Skeletal muscle satellite cell (primary cell): ENCODE data around the gene GSS.

Experiments
- H3K27me3 ChIP-seq: 2 replicates; pipeline ENCODE4 v1.7.0; 2013; ENCODE audit warnings: low read length; ENCODE audit not compliant: control insufficient read depth, insufficient read depth
- H3K36me3 ChIP-seq: 2 replicates; pipeline ENCODE4 v1.7.0; 2013; ENCODE audit warnings: mild to moderate bottlenecking, control low read depth, low read length; ENCODE audit not compliant: insufficient read depth
- H3K4me1 ChIP-seq: 2 replicates; pipeline ENCODE4 v1.7.0; 2013; ENCODE audit warnings: low read length; ENCODE audit not compliant: control insufficient read depth, insufficient read depth
- H3K4me2 ChIP-seq: 2 replicates; pipeline ENCODE4 v1.7.0; 2013; ENCODE audit warnings: mild to moderate bottlenecking, low read length
- H3K4me3 ChIP-seq: 2 replicates; pipeline ENCODE4 v1.7.0; 2013; ENCODE audit warnings: low read length
- H3K9ac ChIP-seq: 2 replicates; pipeline ENCODE4 v1.7.0; 2013; ENCODE audit warnings: mild to moderate bottlenecking, low read depth, low read length, moderate library complexity
- H3K9me3 ChIP-seq: replicated peaks from 2 replicates; pipeline ENCODE4 v1.7.0; 2013; ENCODE audit warnings: mild to moderate bottlenecking, control low read depth, low read length

GSS gene

DNA sequence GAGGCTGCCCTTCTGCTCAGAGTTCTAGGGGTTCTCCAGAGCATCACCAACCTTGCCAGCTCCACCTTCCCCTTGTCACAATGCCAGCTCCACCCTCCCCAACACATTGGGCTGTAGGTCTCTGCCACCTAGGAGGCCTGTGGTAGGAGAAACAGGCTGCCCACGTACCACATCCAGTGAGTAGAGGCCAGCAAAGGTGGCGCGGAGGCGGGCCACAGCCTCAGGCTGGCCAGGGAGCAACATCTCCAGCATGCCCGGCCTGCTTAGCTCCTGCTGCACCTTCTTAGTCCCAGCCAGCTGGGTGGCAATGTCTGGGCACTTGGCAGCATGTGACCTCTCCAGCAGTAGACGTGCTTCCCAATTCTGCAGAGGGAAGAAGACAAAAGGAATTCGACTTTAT is 23.8 kb downstream of the GSS start:
- no peak overlapping the region for H3K9ac ChIP-seq
- peaks cover 73% of the 10 kb centered on the region for H3K36me3 ChIP-seq
- no peak overlapping the region for H3K4me3 ChIP-seq
- H3K27me3 ChIP-seq, result no peaks in the 10 kb centered on the region
- no peak overlapping the region for H3K4me2 ChIP-seq
- H3K4me1 ChIP-seq, result no peaks in the 10 kb centered on the region
- H3K9me3 ChIP-seq, result no peaks in the 10 kb centered on the region

DNA sequence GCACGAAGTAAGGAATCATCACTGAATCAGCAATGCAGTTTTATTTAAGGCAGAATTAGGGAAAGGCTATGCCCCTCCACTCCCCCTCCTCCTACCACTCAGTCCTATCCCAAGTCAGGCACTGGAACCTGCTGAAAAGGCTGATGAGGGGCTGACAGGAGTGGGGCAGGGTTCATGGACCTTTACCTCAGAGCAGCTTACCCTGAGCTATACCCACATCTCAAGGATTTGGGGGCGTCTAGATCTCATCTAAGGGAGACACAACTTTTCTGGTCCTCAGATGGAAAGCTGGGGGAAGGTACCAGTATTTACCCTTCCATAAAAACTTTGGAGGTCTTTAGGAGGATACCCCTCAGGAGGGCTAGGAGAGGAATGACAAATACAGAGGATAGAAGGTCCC is 27.2 kb downstream of the GSS start:
- Histone ChIP-seq H3K9me3 (no peaks in the 10 kb centered on the region), H3K27me3 (no peaks in the 10 kb centered on the region), H3K4me1 (peaks cover under 1% of the 10 kb centered on the region), H3K9ac (no peak overlapping the region), H3K4me3 (no peak overlapping the region), H3K36me3 (peaks cover 67% of the 10 kb centered on the region), H3K4me2 (no peak overlapping the region)

GRCh38 chr20:34927736-34928135 is 27.9 kb downstream of the GSS start:
- no peaks in the 10 kb centered on the region for H3K9me3 ChIP-seq
- no peak overlapping the region for H3K4me2 ChIP-seq
- peaks cover 63% of the 10 kb centered on the region for H3K36me3 ChIP-seq
- peaks cover 8% of the 10 kb centered on the region for H3K4me1 ChIP-seq
- H3K4me3 ChIP-seq, result no peak overlapping the region
- no peak overlapping the region for H3K9ac ChIP-seq
- no peaks in the 10 kb centered on the region for H3K27me3 ChIP-seq

DNA sequence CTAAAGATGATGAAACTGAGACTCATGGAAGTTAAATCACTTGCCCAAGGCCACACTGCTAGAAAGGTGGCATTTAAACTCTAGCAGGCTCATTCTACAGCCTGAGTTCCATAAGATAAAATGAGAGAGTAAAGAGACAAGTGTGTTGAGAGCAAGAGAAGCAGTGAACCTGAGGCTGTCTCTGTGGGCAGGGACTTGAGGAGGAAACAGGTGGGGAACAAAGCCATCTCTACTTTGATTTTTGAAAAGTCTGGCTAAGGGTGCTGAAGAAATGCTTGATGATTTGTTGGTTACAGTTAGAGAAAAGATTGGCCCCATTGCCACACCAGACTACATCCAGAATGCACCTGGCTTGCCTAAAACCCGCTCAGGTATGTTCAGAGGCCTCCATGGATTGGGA is 29.0 kb downstream of the GSS start:
- no peaks in the 10 kb centered on the region for H3K27me3 ChIP-seq
- no peak overlapping the region for H3K9ac ChIP-seq
- H3K4me1 ChIP-seq, result peaks cover 15% of the 10 kb centered on the region
- no peak overlapping the region for H3K4me2 ChIP-seq
- H3K4me3 ChIP-seq, result no peak overlapping the region
- H3K36me3 ChIP-seq, result peaks cover 61% of the 10 kb centered on the region
- no peaks in the 10 kb centered on the region for H3K9me3 ChIP-seq

GRCh38 chr20:34925981-34926380 is 29.6 kb downstream of the GSS start:
- Histone ChIP-seq H3K4me3 (no peak overlapping the region), H3K4me1 (peaks cover 18% of the 10 kb centered on the region), H3K9me3 (no peaks in the 10 kb centered on the region), H3K9ac (no peak overlapping the region), H3K27me3 (no peaks in the 10 kb centered on the region), H3K4me2 (no peak overlapping the region), H3K36me3 (peaks cover 61% of the 10 kb centered on the region)

GRCh38 chr20:34925341-34925740 is 30.3 kb downstream of the GSS start:
- Histone ChIP-seq H3K9me3 (no peaks in the 10 kb centered on the region), H3K9ac (no peak overlapping the region), H3K36me3 (peaks cover 57% of the 10 kb centered on the region), H3K4me3 (no peak overlapping the region), H3K4me2 (no peak overlapping the region), H3K27me3 (no peaks in the 10 kb centered on the region), H3K4me1 (peaks cover 18% of the 10 kb centered on the region)

DNA sequence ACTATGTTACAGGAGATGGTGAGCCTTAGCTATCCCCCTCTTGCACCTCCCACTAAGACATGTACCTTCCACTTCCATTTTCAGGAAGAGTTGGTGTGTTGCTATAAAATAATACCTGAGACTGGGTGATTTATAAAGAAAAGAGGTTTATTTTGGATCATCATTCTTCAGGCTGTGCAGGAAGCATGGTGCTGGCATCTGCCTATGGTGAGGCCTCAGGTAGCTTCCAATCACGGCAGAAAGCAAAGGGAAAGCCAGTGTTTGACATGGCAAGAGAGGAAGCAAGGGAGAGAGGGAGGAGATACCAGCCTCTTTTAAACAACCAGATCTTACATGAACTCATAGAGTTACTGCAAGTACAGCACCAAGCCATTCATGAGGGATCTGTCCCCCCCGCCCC is 32.2 kb downstream of the GSS start:
- H3K9me3 ChIP-seq, result no peaks in the 10 kb centered on the region
- H3K36me3 ChIP-seq, result peaks cover 41% of the 10 kb centered on the region
- peaks cover 18% of the 10 kb centered on the region for H3K4me1 ChIP-seq
- H3K4me3 ChIP-seq, result no peak overlapping the region
- H3K4me2 ChIP-seq, result no peak overlapping the region
- H3K27me3 ChIP-seq, result no peaks in the 10 kb centered on the region
- no peak overlapping the region for H3K9ac ChIP-seq

GRCh38 chr20:34922654-34923381 is 32.8 kb downstream of the GSS start:
- no peak overlapping the region for H3K4me3 ChIP-seq
- H3K27me3 ChIP-seq, result no peaks in the 10 kb centered on the region
- peak overlapping the region; percentile 31 for H3K4me2 ChIP-seq
- peaks cover 18% of the 10 kb centered on the region for H3K4me1 ChIP-seq
- peaks cover 37% of the 10 kb centered on the region for H3K36me3 ChIP-seq
- no peak overlapping the region for H3K9ac ChIP-seq
- no peaks in the 10 kb centered on the region for H3K9me3 ChIP-seq

DNA sequence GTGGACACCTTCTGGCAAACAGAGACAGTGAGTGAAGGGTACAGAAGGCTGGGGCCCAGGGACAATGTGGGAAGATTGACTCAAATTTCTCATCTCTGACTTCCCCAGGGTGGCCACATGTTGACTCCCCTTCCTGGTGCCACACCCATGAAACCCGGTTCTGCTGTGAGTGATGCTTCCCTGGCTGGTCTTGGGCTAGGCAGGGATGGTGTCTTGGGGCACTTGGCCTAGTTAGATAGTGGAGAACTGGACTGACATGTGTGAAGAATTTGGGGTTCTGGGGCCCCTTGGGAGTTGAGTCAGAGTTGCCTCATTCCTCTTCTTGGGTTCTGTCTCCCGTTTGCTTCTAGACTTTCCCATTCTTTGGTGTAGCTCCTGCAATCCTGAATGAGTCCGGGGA is 34.2 kb downstream of the GSS start:
- Histone ChIP-seq H3K4me2 (no peak overlapping the region), H3K4me1 (peaks cover 18% of the 10 kb centered on the region), H3K27me3 (no peaks in the 10 kb centered on the region), H3K9me3 (no peaks in the 10 kb centered on the region), H3K4me3 (no peak overlapping the region), H3K36me3 (peaks cover 27% of the 10 kb centered on the region), H3K9ac (no peak overlapping the region)

DNA sequence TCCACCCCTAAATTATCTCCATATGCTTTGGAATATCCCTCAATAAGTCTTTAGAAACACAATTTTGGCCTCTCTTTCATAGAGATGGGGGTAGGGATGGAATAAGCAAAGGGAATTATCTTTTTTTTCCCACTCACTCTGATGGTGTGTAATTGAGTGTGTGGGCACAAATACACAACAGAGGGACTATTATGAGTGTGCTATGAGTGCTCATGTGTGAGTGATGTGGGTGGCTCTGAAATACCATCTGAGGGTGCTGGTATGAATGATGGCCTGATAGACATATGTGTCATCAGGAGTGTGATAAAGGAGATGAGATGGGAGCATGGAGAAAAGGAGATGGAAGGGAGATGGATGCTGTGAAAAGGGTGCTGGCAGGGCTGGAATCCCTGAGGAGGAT is 35.6 kb downstream of the GSS start:
- no peaks in the 10 kb centered on the region for H3K27me3 ChIP-seq
- no peak overlapping the region for H3K4me2 ChIP-seq
- no peak overlapping the region for H3K9ac ChIP-seq
- no peak overlapping the region for H3K4me3 ChIP-seq
- peaks cover 18% of the 10 kb centered on the region for H3K36me3 ChIP-seq
- H3K9me3 ChIP-seq, result no peaks in the 10 kb centered on the region
- peaks cover 18% of the 10 kb centered on the region for H3K4me1 ChIP-seq

- no peak overlapping the region for H3K9ac ChIP-seq
- peaks cover 10% of the 10 kb centered on the region for H3K36me3 ChIP-seq
- no peaks in the 10 kb centered on the region for H3K27me3 ChIP-seq
- H3K4me2 ChIP-seq, result no peak overlapping the region
- H3K4me1 ChIP-seq, result peaks cover 3% of the 10 kb centered on the region
- H3K4me3 ChIP-seq, result no peak overlapping the region
- H3K9me3 ChIP-seq, result no peaks in the 10 kb centered on the region
Measured at GRCh38 chr20:34916774-34917354, 38.7 kb downstream of the GSS start.
